Hepatocyte (in vitro differentiated cells): ENCODE data around the gene IL9R. TPM values are rescaled to one million over a fixed set of nuclear protein-coding genes. Genes with fewer than 3 reads are reported as not detected.
"Not testable (repeated sequence)": the region's sequence is repeated elsewhere in the genome, so short reads cannot be mapped to it uniquely, and the experiment has no call there.

Experiments
- DNase-seq: peaks from one replicate; pipeline ENCODE4 v3.0.0-alpha.2; 2016; ENCODE audit warnings: low spot score
- H2AFZ ChIP-seq: fragments of 200-600 bp; sonication (generic); 2 replicates; pipeline ENCODE4 v1.6.0; 2016; ENCODE audit warnings: antibody characterized with exemption, mild to moderate bottlenecking
- H3K27ac ChIP-seq: fragments of 200-600 bp; sonication (generic); 2 replicates; pipeline ENCODE4 v1.5.1; 2016; ENCODE audit warnings: mild to moderate bottlenecking
- H3K27me3 ChIP-seq: fragments of 200-600 bp; sonication (generic); 2 replicates; pipeline ENCODE4 v1.6.1; 2016
- H3K36me3 ChIP-seq: fragments of 200-600 bp; sonication (generic); replicated peaks from 2 replicates; pipeline ENCODE4 v1.5.1; 2016; ENCODE audit warnings: low read depth; ENCODE audit not compliant: insufficient read depth
- H3K4me1 ChIP-seq: fragments of 200-600 bp; sonication (generic); 2 replicates; pipeline ENCODE4 v1.5.1; 2016; ENCODE audit warnings: mild to moderate bottlenecking, moderate library complexity; ENCODE audit not compliant: insufficient read depth
- H3K4me2 ChIP-seq: fragments of 200-600 bp; sonication (generic); 2 replicates; pipeline ENCODE4 v1.6.0; 2016
- H3K4me3 ChIP-seq: fragments of 200-600 bp; sonication (generic); 2 replicates; pipeline ENCODE4 v1.5.1; 2016; ENCODE audit warnings: mild to moderate bottlenecking
- H3K79me2 ChIP-seq: fragments of 200-600 bp; sonication (generic); 2 replicates; pipeline ENCODE4 v1.6.0; 2017; ENCODE audit warnings: mild to moderate bottlenecking
- H3K9me2 ChIP-seq: fragments of 200-600 bp; sonication (generic); replicated peaks from 2 replicates; pipeline ENCODE4 v1.6.0; 2017; ENCODE audit warnings: mild to moderate bottlenecking; ENCODE audit not compliant: insufficient read depth
- H3K9me3 ChIP-seq: fragments of 200-600 bp; sonication (generic); 2 replicates; pipeline ENCODE4 v1.5.1; 2016; ENCODE audit warnings: low read depth, mild to moderate bottlenecking
- H4K20me1 ChIP-seq: fragments of 200-600 bp; sonication (generic); 2 replicates; pipeline ENCODE4 v1.6.0; 2016; ENCODE audit warnings: mild to moderate bottlenecking; ENCODE audit not compliant: insufficient read depth, poor library complexity, severe bottlenecking
- EZH2 ChIP-seq: fragments of 200-600 bp; sonication (generic); IDR thresholded peaks from 2 replicates; pipeline ENCODE4 v1.6.1; 2016; ENCODE audit warnings: antibody characterized with exemption, mild to moderate bottlenecking, borderline replicate concordance
- EZH2phosphoT487 ChIP-seq: fragments of 200-600 bp; sonication (generic); IDR thresholded peaks from one replicate; pipeline ENCODE4 v1.6.1; 2018; ENCODE audit warnings: antibody characterized with exemption, mild to moderate bottlenecking, low read depth, moderate library complexity; ENCODE audit not compliant: unreplicated experiment, severe bottlenecking
- WGBS: methylation state at CpG from one replicate; pipeline ENCODE4 v1.1.6; 2016; ENCODE audit warnings: low lambda C conversion rate; ENCODE audit errors: missing lambda C conversion rate; 5-methylcytosine and 5-hydroxymethylcytosine counted together
- polyA plus RNA-seq: library from polyadenylated mRNA; unstranded; fragments of >200 nt; fragmentation: Nextera tagmentation; extraction: Ambion mirVana; gene quantifications from 2 replicates; pipeline ENCODE4 v1.2.1, GENCODE V29; 2016
- total RNA-seq: library from RNA; depleted of rRNA; stranded (reverse); fragments of >200 nt; gene quantifications from 2 replicates; pipeline ENCODE4 v1.2.3, GENCODE V29; 2014
- TF ChIP-seq, protein P1 (sequence below): fragments of 200-600 bp; sonication (generic); IDR thresholded peaks from 2 replicates; pipeline ENCODE4 v1.5.1; 2016; ENCODE audit warnings: antibody characterized with exemption, mild to moderate bottlenecking; ENCODE audit not compliant: poor library complexity

Gene IL9R
- total and polyA plus RNA-seq, 2 experiments from 2014 or later = not detected

DNA sequence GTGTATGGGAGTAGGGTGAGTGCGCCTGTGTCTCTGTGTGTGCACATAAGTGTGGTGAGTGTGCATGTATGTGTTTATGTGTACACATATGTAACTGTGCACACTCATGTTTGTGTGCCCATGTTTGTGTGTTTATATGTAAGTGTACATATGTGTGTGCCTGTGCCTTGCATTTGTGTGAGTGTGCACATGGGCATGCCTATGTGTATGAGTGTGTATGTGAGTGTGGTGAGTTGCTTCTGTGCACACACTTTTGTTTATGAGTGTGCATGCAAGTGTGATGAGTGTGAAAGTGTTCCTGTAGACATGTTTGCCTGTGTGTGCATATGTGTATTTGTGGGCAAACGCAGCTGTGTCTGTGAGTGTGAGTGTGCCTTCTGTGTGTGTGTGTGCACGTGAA lies 7.2 kb downstream of the IL9R start:
- H3K4me3 ChIP-seq = no peak overlapping the region
- TF ChIP-seq, protein P1, sequence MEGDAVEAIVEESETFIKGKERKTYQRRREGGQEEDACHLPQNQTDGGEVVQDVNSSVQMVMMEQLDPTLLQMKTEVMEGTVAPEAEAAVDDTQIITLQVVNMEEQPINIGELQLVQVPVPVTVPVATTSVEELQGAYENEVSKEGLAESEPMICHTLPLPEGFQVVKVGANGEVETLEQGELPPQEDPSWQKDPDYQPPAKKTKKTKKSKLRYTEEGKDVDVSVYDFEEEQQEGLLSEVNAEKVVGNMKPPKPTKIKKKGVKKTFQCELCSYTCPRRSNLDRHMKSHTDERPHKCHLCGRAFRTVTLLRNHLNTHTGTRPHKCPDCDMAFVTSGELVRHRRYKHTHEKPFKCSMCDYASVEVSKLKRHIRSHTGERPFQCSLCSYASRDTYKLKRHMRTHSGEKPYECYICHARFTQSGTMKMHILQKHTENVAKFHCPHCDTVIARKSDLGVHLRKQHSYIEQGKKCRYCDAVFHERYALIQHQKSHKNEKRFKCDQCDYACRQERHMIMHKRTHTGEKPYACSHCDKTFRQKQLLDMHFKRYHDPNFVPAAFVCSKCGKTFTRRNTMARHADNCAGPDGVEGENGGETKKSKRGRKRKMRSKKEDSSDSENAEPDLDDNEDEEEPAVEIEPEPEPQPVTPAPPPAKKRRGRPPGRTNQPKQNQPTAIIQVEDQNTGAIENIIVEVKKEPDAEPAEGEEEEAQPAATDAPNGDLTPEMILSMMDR = no peak
- TF ChIP-seq EZH2 = no peak
- no peak for TF ChIP-seq EZH2phosphoT487
- no peak for DNase-seq
- no peak overlapping the region for H2AFZ ChIP-seq
- H3K79me2 ChIP-seq = no peaks in the 10 kb centered on the region
- H4K20me1 ChIP-seq = no peaks in the 10 kb centered on the region
- H3K27ac ChIP-seq = no peak overlapping the region
- H3K36me3 ChIP-seq = no peaks in the 10 kb centered on the region
- no peaks in the 10 kb centered on the region for H3K9me3 ChIP-seq
- H3K4me1 ChIP-seq = no peaks in the 10 kb centered on the region
- no peak overlapping the region for H3K4me2 ChIP-seq
- 80% methylated on average over 3 of the region's 3 CpGs for WGBS
- H3K9me2 ChIP-seq = no peaks in the 10 kb centered on the region
- H3K27me3 ChIP-seq = no peaks in the 10 kb centered on the region

DNA sequence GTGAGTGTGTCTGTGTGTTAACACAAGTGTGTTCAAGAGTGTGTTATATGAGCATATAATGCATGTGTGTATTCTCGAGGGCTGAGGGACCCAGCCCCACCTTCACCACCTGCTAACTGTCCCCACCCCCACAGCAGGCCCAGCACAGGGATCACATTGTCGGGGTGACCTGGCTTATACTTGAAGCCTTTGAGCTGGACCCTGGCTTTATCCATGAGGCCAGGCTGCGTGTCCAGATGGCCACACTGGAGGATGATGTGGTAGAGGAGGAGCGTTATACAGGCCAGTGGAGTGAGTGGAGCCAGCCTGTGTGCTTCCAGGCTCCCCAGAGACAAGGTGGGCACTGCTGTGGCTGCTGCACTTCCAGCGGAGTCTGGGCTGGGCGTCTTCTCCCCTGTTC lies 7.6 kb downstream of the IL9R start:
- TF ChIP-seq EZH2 (no peak), EZH2phosphoT487 (no peak)
- TF ChIP-seq, protein P1 = no peak
- DNase-seq = no peak
- no peak overlapping the region for H3K4me2 ChIP-seq
- H3K27me3 ChIP-seq = no peaks in the 10 kb centered on the region
- H3K4me1 ChIP-seq = no peaks in the 10 kb centered on the region
- H3K4me3 ChIP-seq = no peak overlapping the region
- H3K79me2 ChIP-seq = no peaks in the 10 kb centered on the region
- H2AFZ ChIP-seq = no peak overlapping the region
- 80% methylated on average over 6 of the region's 6 CpGs for WGBS
- H4K20me1 ChIP-seq = no peaks in the 10 kb centered on the region
- H3K9me3 ChIP-seq = no peaks in the 10 kb centered on the region
- H3K9me2 ChIP-seq = no peaks in the 10 kb centered on the region
- H3K36me3 ChIP-seq = no peaks in the 10 kb centered on the region
- no peak overlapping the region for H3K27ac ChIP-seq

DNA sequence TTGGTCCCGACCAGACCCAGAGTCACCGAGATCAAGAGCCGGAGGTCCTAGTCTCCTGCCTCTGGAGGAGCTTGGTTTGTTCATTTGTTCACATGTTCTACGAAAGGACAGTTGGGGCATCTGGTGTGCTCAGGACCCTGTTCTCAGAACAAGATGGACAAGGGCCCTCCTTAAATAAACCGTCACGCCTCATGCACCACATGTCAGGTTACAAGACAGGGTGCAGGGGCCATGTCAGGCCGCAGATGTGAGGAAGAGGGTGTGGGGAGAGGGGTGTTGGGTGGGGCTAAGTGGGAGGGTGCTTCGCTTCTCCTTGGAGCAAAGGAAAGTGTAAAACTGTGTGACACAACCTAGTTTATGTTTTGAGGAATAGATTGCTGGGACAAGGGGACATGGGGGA lies 9.0 kb downstream of the IL9R start:
- H3K4me2 ChIP-seq, H3K9me3 ChIP-seq, H3K4me1 ChIP-seq, H3K9me2 ChIP-seq, H3K79me2 ChIP-seq, H3K27ac ChIP-seq, H3K4me3 ChIP-seq, H4K20me1 ChIP-seq, DNase-seq, H3K27me3 ChIP-seq, H3K36me3 ChIP-seq, H2AFZ ChIP-seq: not testable (repeated sequence)
- 86% methylated on average over 6 of the region's 8 CpGs for WGBS

- not testable (repeated sequence) for H3K9me2 ChIP-seq, H3K4me3 ChIP-seq, H3K9me3 ChIP-seq, H3K27ac ChIP-seq, H3K27me3 ChIP-seq, H4K20me1 ChIP-seq, DNase-seq, H3K4me1 ChIP-seq, H3K79me2 ChIP-seq, H3K4me2 ChIP-seq, H3K36me3 ChIP-seq, H2AFZ ChIP-seq
- whole genome bisulfite sequencing = 89% methylated on average over 4 of the region's 7 CpGs
Observed at GRCh38 chrX:156008379-156008778, 10.9 kb downstream of the IL9R start.

GRCh38 chrX:156008915-156009314 lies 11.4 kb downstream of the IL9R start:
- Histone ChIP-seq H3K4me2 (no peak overlapping the region), H3K36me3 (no peaks in the 10 kb centered on the region), H4K20me1 (no peaks in the 10 kb centered on the region), H3K79me2 (no peaks in the 10 kb centered on the region), H3K9me3 (no peaks in the 10 kb centered on the region), H3K27ac (no peak overlapping the region), H3K9me2 (no peaks in the 10 kb centered on the region), H3K4me3 (no peak overlapping the region), H2AFZ (no peak overlapping the region), H3K4me1 (no peaks in the 10 kb centered on the region), H3K27me3 (no peaks in the 10 kb centered on the region)
- TF ChIP-seq, protein P1 = no peak
- no peak for TF ChIP-seq EZH2
- TF ChIP-seq EZH2phosphoT487 = no peak
- WGBS = 75% methylated on average over 1 of the region's 1 CpG
- no peak for DNase-seq

GRCh38 chrX:156009691-156010090 lies 12.2 kb downstream of the IL9R start:
- not testable (repeated sequence) for H3K4me1 ChIP-seq, H3K4me2 ChIP-seq, H3K9me3 ChIP-seq, H3K4me3 ChIP-seq, H3K9me2 ChIP-seq, H2AFZ ChIP-seq, H4K20me1 ChIP-seq, H3K36me3 ChIP-seq, DNase-seq, H3K79me2 ChIP-seq, H3K27me3 ChIP-seq, H3K27ac ChIP-seq
- WGBS = 74% methylated on average over 6 of the region's 9 CpGs
